Upper lobe of left lung (tissue), 6 donors: Measurements from ENCODE around the gene SH3GL2. TPM values are rescaled to one million over a fixed set of nuclear protein-coding genes. Genes with fewer than 3 reads are reported as not detected.

Experiments
- ATAC-seq, 2 donors: fragments of 200-7000 bp; cut with Tn5 transposase; one replicate each; pipeline ENCODE4 v1.9.1; 2022; ENCODE audit warnings: mild to moderate bottlenecking in 2 of 2, moderate library complexity in 2 of 2; ENCODE audit not compliant: low FRiP score in 2 of 2
- DNase-seq, 2 donors: peaks; one replicate each; pipeline ENCODE4 v3.0.0-alpha.2; 2019 to 2020
- H3K27ac ChIP-seq, 4 donors: fragments of 200-600 bp; sonication (generic); one replicate each; pipeline ENCODE4 v1.5.1; 2016 to 2019
- H3K27me3 ChIP-seq, 4 donors: fragments of 200-600 bp; sonication (generic); one replicate each; pipeline ENCODE4 v1.5.1; 2017 to 2019
- H3K36me3 ChIP-seq, 4 donors: fragments of 200-600 bp; sonication (generic); one replicate each; pipeline ENCODE4 v1.5.1; 2016 to 2019
- H3K4me1 ChIP-seq, 4 donors: fragments of 200-600 bp; sonication (generic); one replicate each; pipeline ENCODE4 v1.5.1; 2018 to 2019
- H3K4me3 ChIP-seq, 4 donors: fragments of 200-600 bp; sonication (generic); one replicate each; pipeline ENCODE4 v1.5.1; 2017 to 2019; ENCODE audit warnings: mild to moderate bottlenecking in 2 of 4, moderate library complexity in 1 of 4
- H3K9me3 ChIP-seq, 4 donors: fragments of 200-600 bp; sonication (generic); one replicate each; pipeline ENCODE4 v1.5.1; 2018 to 2019
- CTCF ChIP-seq, 6 experiments: fragments of 450-650 bp in 4 of 6; fragments of 200-600 bp in 2 of 6; sonication (generic) in 2 of 6; IDR thresholded peaks; one replicate each; pipeline ENCODE4 v1.5.1; 2016 to 2019; ENCODE audit warnings: antibody characterized with exemption in 6 of 6
- EP300 ChIP-seq, 4 donors: sonication (generic); formaldehyde crosslinking; IDR thresholded peaks; one replicate each; pipeline ENCODE4 v1.5.1; 2017; ENCODE audit warnings: antibody characterized with exemption in 4 of 4, control low read depth in 2 of 4
- POLR2A ChIP-seq, 4 donors: fragments of 450-650 bp; IDR thresholded peaks; one replicate each; pipeline ENCODE4 v1.5.1; 2016 to 2017; ENCODE audit warnings: antibody characterized with exemption in 4 of 4, mild to moderate bottlenecking in 2 of 4
- POLR2AphosphoS5 ChIP-seq, 2 donors: sonication (generic); formaldehyde crosslinking; IDR thresholded peaks; one replicate each; pipeline ENCODE4 v1.5.1; 2017; ENCODE audit warnings: antibody characterized with exemption in 2 of 2
- WGBS, 2 donors: methylation state at CpG; one replicate each; pipeline ENCODE4 v1.1.5; 2017 to 2018; 5-methylcytosine and 5-hydroxymethylcytosine counted together
- total RNA-seq, 6 donors: library from RNA; depleted of rRNA in 4 of 6; stranded (reverse); fragments of >200 nt in 4 of 6; gene quantifications; one replicate each; pipeline versions ENCODE4 v1.1.0 to v1.2.1, GENCODE V29; 2016 to 2021
- donor health status: DM: no; HTN: no; CAD: no; lungs with moderate emphysema.
- donor health status: DM: no; HTN: yes; CAD: no; lungs with severe emphysema.

The SH3GL2 gene
- 1 to 10 TPM in 4 of 6 donors, under 1 TPM in 2; 0.67 to 4.1 (median 1.3) TPM for total RNA-seq

GRCh38 chr9:17578911-17579793 is at the start of gene SH3GL2:
TSS of gene SH3GL2 (plus strand) at chr9:17579066.
- H3K4me1 ChIP-seq, result peaks cover 7 to 17% (median 11%) of the 10 kb centered on the region in 4 donors
- DNase-seq, result peak; percentile 39 to 90
- H3K27ac ChIP-seq, result no peak within 1 kb of the TSS
- no peaks in the 10 kb centered on the region for H3K36me3 ChIP-seq
- H3K27me3 ChIP-seq, result peaks cover 0 to 13% (median 6%) of the 10 kb centered on the region in 4 donors
- TF ChIP-seq CTCF (IDR thresholded peaks at IDR 0.05) (peak in 1 of 6 experiments; percentile 5), POLR2A (IDR thresholded peaks at IDR 0.05) (peak in 3 of 4 donors; percentile 14 to 35 (median 23)), POLR2AphosphoS5 (IDR thresholded peaks at IDR 0.05) (no peak), EP300 (IDR thresholded peaks at IDR 0.05) (no peak)
- no peaks in the 10 kb centered on the region for H3K9me3 ChIP-seq
- 2 to 3% methylated on average over 13 to 53 of the region's 109 CpGs for WGBS, 2 donors
- H3K4me3 ChIP-seq, result peak within 1 kb of the TSS; percentile 10 to 58 (median 48)
- peak; percentile 69 to 75 for ATAC-seq

GRCh38 chr9:17531642-17532254 is 47.1 kb upstream of the SH3GL2 start:
- WGBS, 2 donors, result 46% methylated on average over 10 of the region's 10 CpGs
- H3K36me3 ChIP-seq, result no peaks in the 10 kb centered on the region
- ATAC-seq (peak in 1 of 2 donors; percentile 67), DNase-seq (no peak)
- H3K4me1 ChIP-seq, result no peaks in the 10 kb centered on the region
- H3K9me3 ChIP-seq, result no peaks in the 10 kb centered on the region
- TF ChIP-seq CTCF (IDR thresholded peaks at IDR 0.05), result peak in 5 of 6 experiments; percentile 38 to 53 (median 46)
- no peak for TF ChIP-seq EP300 (IDR thresholded peaks at IDR 0.05)
- H3K27ac ChIP-seq, result no peak overlapping the region
- H3K27me3 ChIP-seq, result no peaks in the 10 kb centered on the region
- H3K4me3 ChIP-seq, result no peak overlapping the region

- Histone ChIP-seq H3K4me1 (no peaks in the 10 kb centered on the region), H3K36me3 (no peaks in the 10 kb centered on the region), H3K9me3 (no peaks in the 10 kb centered on the region), H3K27me3 (no peaks in the 10 kb centered on the region), H3K4me3 (no peak overlapping the region), H3K27ac (no peak overlapping the region)
- 75 to 97% methylated on average over 4 to 6 of the region's 6 CpGs for WGBS, 2 donors
- no peak for DNase-seq
- no peak for TF ChIP-seq POLR2A (IDR thresholded peaks at IDR 0.05)
- TF ChIP-seq EP300 (IDR thresholded peaks at IDR 0.05), result no peak
- no peak for TF ChIP-seq POLR2AphosphoS5 (IDR thresholded peaks at IDR 0.05)
- no peak for TF ChIP-seq CTCF (IDR thresholded peaks at IDR 0.05)
- ATAC-seq, result no peak
Measured at GRCh38 chr9:17532461-17532860, 46.4 kb upstream of the SH3GL2 start.

- no peaks in the 10 kb centered on the region for H3K36me3 ChIP-seq
- no peak for TF ChIP-seq POLR2AphosphoS5 (IDR thresholded peaks at IDR 0.05)
- no peak for TF ChIP-seq POLR2A (IDR thresholded peaks at IDR 0.05)
- TF ChIP-seq CTCF (IDR thresholded peaks at IDR 0.05), result no peak
- no peak for TF ChIP-seq EP300 (IDR thresholded peaks at IDR 0.05)
- H3K4me1 ChIP-seq, result no peaks in the 10 kb centered on the region
- H3K4me3 ChIP-seq, result no peak overlapping the region
- H3K27me3 ChIP-seq, result no peaks in the 10 kb centered on the region
- DNase-seq (no peak), ATAC-seq (no peak)
- H3K27ac ChIP-seq, result no peak overlapping the region
- H3K9me3 ChIP-seq, result no peaks in the 10 kb centered on the region
- WGBS, 2 donors, result 63 to 72% methylated on average over 3 of the region's 3 CpGs
Measured at GRCh38 chr9:17535176-17535575, 43.7 kb upstream of the SH3GL2 start.
